ENCODE measurements around the gene BRD1.
"Not testable (repeated sequence)": the region's sequence is repeated elsewhere in the genome, so short reads cannot be mapped to it uniquely, and the experiment has no call there.

GRCh38 chr22:49762571-49762970, 65.1 kb downstream of the BRD1 start:
- TF ChIP-seq LEF1 (IDR thresholded peaks at IDR 0.05; ENCODE audit: borderline replicate concordance); SP1 (IDR thresholded peaks at IDR 0.05); BHLHE40 (IDR thresholded peaks at IDR 0.05; ENCODE audit: borderline replicate concordance); ZNF384 (IDR thresholded peaks at IDR 0.05); FOXM1 (IDR thresholded peaks at IDR 0.05; ENCODE audit: borderline replicate concordance); NFRKB (IDR thresholded peaks at IDR 0.05); TARDBP (IDR thresholded peaks at IDR 0.05); ARNT (IDR thresholded peaks at IDR 0.05); HDGF (IDR thresholded peaks at IDR 0.05; ENCODE audit: borderline replicate concordance): not testable (repeated sequence)
- TF ChIP-seq, protein P1, sequence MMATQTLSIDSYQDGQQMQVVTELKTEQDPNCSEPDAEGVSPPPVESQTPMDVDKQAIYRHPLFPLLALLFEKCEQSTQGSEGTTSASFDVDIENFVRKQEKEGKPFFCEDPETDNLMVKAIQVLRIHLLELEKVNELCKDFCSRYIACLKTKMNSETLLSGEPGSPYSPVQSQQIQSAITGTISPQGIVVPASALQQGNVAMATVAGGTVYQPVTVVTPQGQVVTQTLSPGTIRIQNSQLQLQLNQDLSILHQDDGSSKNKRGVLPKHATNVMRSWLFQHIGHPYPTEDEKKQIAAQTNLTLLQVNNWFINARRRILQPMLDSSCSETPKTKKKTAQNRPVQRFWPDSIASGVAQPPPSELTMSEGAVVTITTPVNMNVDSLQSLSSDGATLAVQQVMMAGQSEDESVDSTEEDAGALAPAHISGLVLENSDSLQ (IDR thresholded peaks at IDR 0.05), result not testable (repeated sequence)
